ENCODE data around the gene STIMATE.

GRCh38 chr3:52798376-52798977 is 98.9 kb downstream of the STIMATE start:
- TF ChIP-seq CTCF (IDR thresholded peaks at IDR 0.05): no peak
- no peak for TF ChIP-seq POLR2A (IDR thresholded peaks at IDR 0.05)
- no peak for TF ChIP-seq POLR2AphosphoS5 (IDR thresholded peaks at IDR 0.05)
